GM12878 (cell line): ENCODE data around the gene ZNF83. TPM values are rescaled to one million over a fixed set of nuclear protein-coding genes. Genes with fewer than 3 reads are reported as not detected.

Experiments
- ATAC-seq: fragments of 200-7000 bp; cut with Tn5 transposase; 3 replicates; pipeline ENCODE4 v1.9.1; 2020; ENCODE audit warnings: mild to moderate bottlenecking, moderate library complexity
- BruUV-seq: library from RNA; stranded (reverse); fragments of 400-500 nt; replicated peaks from 2 replicates; lab custom pipeline; 2021; lab: Mats Ljungman, UMichigan
- CTCF ChIA-PET: fragments of 300-600 bp; sonication (Branson Sonifier 250); formaldehyde crosslinking; extraction: SDS; loops from one replicate; lab custom pipeline; 2021; ENCODE audit warnings: inconsistent platforms; lab: Yijun Ruan, JAX
- POLR2A ChIA-PET: fragments of 350-600 bp; formaldehyde crosslinking; extraction: SDS; loops from one replicate; lab custom pipeline; 2021; ENCODE audit warnings: inconsistent platforms; lab: Charles Lee
- RAD21 ChIA-PET: fragments of 300-600 bp; sonication (Branson Sonifier 250); formaldehyde crosslinking; loops from one replicate; lab custom pipeline; 2023; ENCODE audit warnings: antibody characterized with exemption; ENCODE audit not compliant: unreplicated experiment; lab: Charles Lee
- SMC1A ChIA-PET: fragments of 300-600 bp; sonication (Branson Sonifier 250); formaldehyde crosslinking; loops from one replicate; lab custom pipeline; 2023; ENCODE audit not compliant: unreplicated experiment, uncharacterized antibody; lab: Charles Lee
- DNase-seq: peaks from one replicate; pipeline ENCODE4 v3.0.0-alpha.2; 2011; ENCODE audit warnings: low read depth, low spot score
- FAIRE-seq: peaks from 3 replicates; lab custom pipeline; 2011; peaks lifted over from hg19 to GRCh38; lab: Jason Lieb, UNC
- H2AFZ ChIP-seq: 2 replicates; pipeline ENCODE4 v1.6.0; 2011; ENCODE audit warnings: low read depth, low read length, control low read depth; ENCODE audit not compliant: control insufficient read depth
- H3K27ac ChIP-seq: 2 replicates; pipeline ENCODE4 v1.5.1; 2011; ENCODE audit warnings: control low read depth; ENCODE audit not compliant: control insufficient read depth, insufficient read depth
- H3K27me3 ChIP-seq, 2 experiments: replicated peaks in 1 of 2; 2 replicates each; pipeline versions ENCODE4 v1.6.0 to v1.6.1; 2011; ENCODE audit warnings: low read length in 1 of 2; ENCODE audit not compliant: control insufficient read depth in 2 of 2, insufficient read depth in 2 of 2
- H3K36me3 ChIP-seq, 2 experiments: 2 replicates each; pipeline ENCODE4 v1.5.1; 2011; ENCODE audit warnings: low read length in 1 of 2; ENCODE audit not compliant: control insufficient read depth in 2 of 2, insufficient read depth in 2 of 2
- H3K4me1 ChIP-seq: 2 replicates; pipeline ENCODE4 v1.6.1; 2011; ENCODE audit warnings: mild to moderate bottlenecking, low read length, moderate library complexity, mixed read lengths; ENCODE audit not compliant: control insufficient read depth, insufficient read depth
- H3K4me2 ChIP-seq: 2 replicates; pipeline ENCODE4 v1.6.0; 2011; ENCODE audit warnings: control low read depth; ENCODE audit not compliant: control insufficient read depth, insufficient read depth
- H3K4me3 ChIP-seq: fragments of 200-600 bp; sonication (generic); 2 replicates; pipeline ENCODE4 v1.5.1; 2016
- H3K79me2 ChIP-seq: 2 replicates; pipeline ENCODE4 v1.6.0; 2011; ENCODE audit warnings: low read length; ENCODE audit not compliant: control insufficient read depth, insufficient read depth
- H3K9ac ChIP-seq: 2 replicates; pipeline ENCODE4 v1.8.0; 2011; ENCODE audit warnings: low read length, control low read depth, mixed read lengths; ENCODE audit not compliant: control insufficient read depth, insufficient read depth
- H3K9me3 ChIP-seq: replicated peaks from 3 replicates; pipeline ENCODE4 v1.5.1; 2011; ENCODE audit warnings: mild to moderate bottlenecking, low read length; ENCODE audit not compliant: control insufficient read depth, insufficient read depth
- H4K20me1 ChIP-seq: 2 replicates; pipeline ENCODE4 v1.6.0; 2011; ENCODE audit not compliant: control insufficient read depth, insufficient read depth
- CUX1 ChIP-seq: IDR thresholded peaks from 2 replicates; pipeline ENCODE4 v1.6.1; 2012; ENCODE audit warnings: improper control_type of control experiment, low read depth, low read length; ENCODE audit not compliant: insufficient replicate concordance
- E4F1 ChIP-seq: fragments of 450-650 bp; IDR thresholded peaks from 2 replicates; pipeline ENCODE4 v1.6.1; 2018; ENCODE audit warnings: borderline replicate concordance, mild to moderate bottlenecking; ENCODE audit not compliant: partially characterized antibody
- FOXM1 ChIP-seq: IDR thresholded peaks from 2 replicates; pipeline ENCODE4 v1.6.1; 2012; ENCODE audit warnings: low read depth, mild to moderate bottlenecking, inconsistent platforms, low read length, moderate library complexity
- IRF3 ChIP-seq: fragments of 450-650 bp; IDR thresholded peaks from 2 replicates; pipeline ENCODE4 v1.6.1; 2014; ENCODE audit warnings: mild to moderate bottlenecking
- IRF4 ChIP-seq: IDR thresholded peaks from 2 replicates; pipeline ENCODE4 v1.6.1; 2011; ENCODE audit warnings: low read depth, low read length
- JUND ChIP-seq: IDR thresholded peaks from 2 replicates; pipeline ENCODE4 v1.6.1; 2012; ENCODE audit warnings: low read depth, mild to moderate bottlenecking, low read length, improper control_type of control experiment, moderate library complexity
- MXI1 ChIP-seq: fragments of 150-350 bp; IDR thresholded peaks from 2 replicates; pipeline ENCODE4 v1.6.1; 2011; ENCODE audit warnings: low read depth, mild to moderate bottlenecking, inconsistent platforms, low read length, improper control_type of control experiment
- NRF1 ChIP-seq: conservative IDR thresholded peaks from 2 replicates; pipeline ENCODE4 v1.6.1; 2011; ENCODE audit warnings: mild to moderate bottlenecking, low read depth, low read length, improper control_type of control experiment
- POU2F2 ChIP-seq: IDR thresholded peaks from 3 replicates; pipeline ENCODE4 v1.6.1; 2011; ENCODE audit warnings: low read depth, mild to moderate bottlenecking, low read length, borderline replicate concordance
- SIN3A ChIP-seq: IDR thresholded peaks from 2 replicates; pipeline ENCODE4 v1.6.1; 2012; ENCODE audit warnings: low read depth, low read length, improper control_type of control experiment
- SMAD1 ChIP-seq: fragments of 450-650 bp; IDR thresholded peaks from 2 replicates; pipeline ENCODE4 v1.6.1; 2018; ENCODE audit warnings: mild to moderate bottlenecking, low read depth; ENCODE audit not compliant: partially characterized antibody
- STAT1 ChIP-seq: fragments of 450-650 bp; conservative IDR thresholded peaks from 2 replicates; pipeline ENCODE4 v1.6.1; 2014; ENCODE audit warnings: antibody characterized with exemption, mild to moderate bottlenecking
- SUZ12 ChIP-seq: fragments of 200-600 bp; sonication (generic); IDR thresholded peaks from one replicate; pipeline ENCODE4 v1.6.1; 2018; ENCODE audit warnings: antibody characterized with exemption, mild to moderate bottlenecking; ENCODE audit not compliant: unreplicated experiment
- TCF12 ChIP-seq: IDR thresholded peaks from 2 replicates; pipeline ENCODE4 v1.6.1; 2011; ENCODE audit warnings: low read depth, mild to moderate bottlenecking, low read length
- ZNF274 ChIP-seq: IDR thresholded peaks from one replicate; pipeline ENCODE4 v1.8.0; 2011; ENCODE audit not compliant: insufficient read length, insufficient read depth
- WGBS: methylation state at CpG from one replicate; pipeline ENCODE4 v1.1.6; 2016; ENCODE audit warnings: low lambda C conversion rate; ENCODE audit not compliant: insufficient replicate concordance, insufficient coverage; ENCODE audit errors: missing lambda C conversion rate; 5-methylcytosine and 5-hydroxymethylcytosine counted together
- in situ Hi-C: fragments of 300-500 bp; cut with MboI; formaldehyde crosslinking; loops from 9 replicates; pipeline ENCODE4 v1.14.3; 2018; ENCODE audit warnings: mixed read lengths
- intact Hi-C: fragments of 100-400 bp; cut with micrococcal nuclease; formaldehyde crosslinking; loops from one replicate; pipeline ENCODE4 v1.14.2; 2022; ENCODE audit not compliant: unreplicated experiment
- polyA plus RNA-seq, 11 experiments: library from polyadenylated mRNA; depleted of rRNA in 4 of 11; unstranded in 6 of 11; stranded (reverse) in 5 of 11; fragments of >200 nt; fragmentation: Nextera tagmentation in 4 of 11; fragmentation: Illumina TruSeq in 1 of 11; extraction: Ambion mirVana in 4 of 11; extraction: Trizol in 1 of 11; gene quantifications; 1 replicate in 1 of 11; 2 replicates in 10 of 11; pipeline versions ENCODE4 v1.2.1 to v1.2.3, GENCODE V29; 2011 to 2016; ENCODE audit warnings: inconsistent platforms in 2 of 11, missing spikeins in 2 of 11, low read depth in 1 of 11
- total RNA-seq, 4 experiments: library from RNA; depleted of rRNA in 3 of 4; stranded (reverse); fragments of >200 nt in 3 of 4; fragmentation: Illumina TruSeq in 1 of 4; extraction: Trizol in 1 of 4; gene quantifications; 2 replicates each; pipeline versions ENCODE4 v1.2.1 to v1.2.3, GENCODE V29; 2013 to 2021

ZNF83 gene
- total and polyA plus RNA-seq, 10 of the 15 experiments (the other 5 are each of a cell fraction or from before 2014, with no cell fraction given): 9.9 to 90.1 (median 18.7) TPM

GRCh38 chr19:52648336-52649016 lies 10.3 kb upstream of the ZNF83 start:
- intact Hi-C loops: no loop called here
- H3K4me2 ChIP-seq: no peak overlapping the region
- H3K79me2 ChIP-seq: no peaks in the 10 kb centered on the region
- FAIRE-seq (no peak), DNase-seq (no peak), ATAC-seq (no peak)
- no TSS peak for BruUV-seq
- in situ Hi-C loops: no loop called here
- no peak overlapping the region for H3K9ac ChIP-seq
- peaks cover 0 to 2% of the 10 kb centered on the region in 2 experiments; a peak in 2 of 4 replicates for H3K36me3 ChIP-seq
- H3K27ac ChIP-seq: no peak overlapping the region
- SMC1A ChIA-PET: interaction anchor here (1.1 kb wide), 1 partner anchor 26 kb away, joined by 3 read pairs; no protein-coding TSS in a partner anchor
- no peak overlapping the region for H2AFZ ChIP-seq
- CTCF ChIA-PET: no interaction called here
- H3K4me3 ChIP-seq: no peak overlapping the region
- H3K9me3 ChIP-seq: peaks cover 5% of the 10 kb centered on the region; the same call in 2 of the 3 replicates
- POLR2A ChIA-PET: interaction anchor here (0.6 kb wide), 1 partner anchor 30 kb away, joined by 4 read pairs; no protein-coding TSS in a partner anchor
- no peaks in the 10 kb centered on the region for H4K20me1 ChIP-seq
- RAD21 ChIA-PET: no interaction called here
- H3K4me1 ChIP-seq: no peaks in the 10 kb centered on the region
- no peaks in the 10 kb centered on the region for H3K27me3 ChIP-seq
- 97% methylated on average over 4 of the region's 4 CpGs for WGBS
- TF ChIP-seq TCF12 (no peak), SIN3A (no peak), POU2F2 (no peak), CUX1 (no peak), SUZ12 (no peak), NRF1 (no peak), IRF4 (no peak), JUND (no peak), IRF3 (no peak), STAT1 (no peak), MXI1 (no peak), ZNF274 (no peak), FOXM1 (no peak), E4F1 (no peak), SMAD1 (no peak)
